ENCODE data around the gene YOD1.

DNA sequence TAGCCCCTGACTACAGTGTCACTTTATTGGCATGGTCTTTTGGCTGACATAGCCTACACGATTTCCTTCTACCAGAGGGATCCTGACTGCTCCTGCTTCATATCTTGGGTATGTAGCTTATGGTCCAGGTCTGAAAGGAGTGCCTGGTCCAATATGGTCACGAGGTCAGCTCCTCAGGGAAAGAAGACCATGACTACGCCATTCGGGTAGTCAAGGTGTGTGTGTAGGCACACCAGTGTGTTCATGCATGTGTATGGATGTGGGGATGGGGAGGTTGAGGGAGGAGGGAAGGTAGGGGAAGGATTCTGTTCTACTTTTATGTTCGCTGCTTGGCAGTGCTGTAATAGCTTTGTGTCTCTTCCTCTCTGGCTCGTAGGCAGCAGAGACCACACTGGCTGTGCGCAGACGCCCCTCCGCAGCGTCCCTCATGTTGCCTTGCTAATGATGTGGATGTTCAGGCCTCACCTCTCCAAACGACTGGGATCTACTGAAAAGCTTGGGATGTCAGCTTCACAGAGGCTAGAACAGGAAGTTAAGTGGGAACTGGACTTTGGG, 27.6 kb upstream of the YOD1 start:
- TF ChIP-seq CTCF (IDR thresholded peaks at IDR 0.05), result no peak
- TF ChIP-seq POLR2A (IDR thresholded peaks at IDR 0.05), result no peak
- TF ChIP-seq POLR2AphosphoS5 (IDR thresholded peaks at IDR 0.05), result no peak
- no peak for TF ChIP-seq EP300 (IDR thresholded peaks at IDR 0.05)

Measured in sigmoid colon (tissue), 4 donors.